GM12878 (cell line): Measurements from ENCODE around the gene SUMF2. TPM values are rescaled to one million over a fixed set of nuclear protein-coding genes. Genes with fewer than 3 reads are reported as not detected.

Experiments
- ATF3 ChIP-seq: IDR thresholded peaks from 2 replicates; pipeline ENCODE4 v1.6.1; 2011; ENCODE audit warnings: low read depth, mild to moderate bottlenecking, low read length, moderate library complexity, borderline replicate concordance; ENCODE audit errors: extremely low read depth
- BHLHE40 ChIP-seq, 2 experiments: fragments of 450-650 bp in 1 of 2; IDR thresholded peaks; 2 replicates each; pipeline ENCODE4 v1.6.1; 2011 to 2017; ENCODE audit warnings: low read depth in 2 of 2, borderline replicate concordance in 1 of 2, improper control_type of control experiment in 1 of 2, low read length in 1 of 2, mild to moderate bottlenecking in 1 of 2
- CBFB ChIP-seq: IDR thresholded peaks from 2 replicates; pipeline ENCODE4 v1.6.1; 2016; ENCODE audit warnings: antibody characterized with exemption, low read depth
- CUX1 ChIP-seq: IDR thresholded peaks from 2 replicates; pipeline ENCODE4 v1.6.1; 2012; ENCODE audit warnings: improper control_type of control experiment, low read depth, low read length; ENCODE audit not compliant: insufficient replicate concordance
- FOS ChIP-seq: IDR thresholded peaks from 3 replicates; pipeline ENCODE4 v1.6.1; 2011; ENCODE audit warnings: borderline replicate concordance; ENCODE audit not compliant: insufficient read length; ENCODE audit errors: extremely low read depth
- FOXK2 ChIP-seq: fragments of 450-650 bp; IDR thresholded peaks from 2 replicates; pipeline ENCODE4 v1.6.1; 2017; ENCODE audit warnings: mild to moderate bottlenecking, moderate library complexity
- HDAC6 ChIP-seq: fragments of 200-600 bp; sonication (generic); IDR thresholded peaks from one replicate; pipeline ENCODE4 v1.8.0; 2017; ENCODE audit warnings: antibody characterized with exemption; ENCODE audit not compliant: unreplicated experiment
- IRF5 ChIP-seq: fragments of 450-650 bp; IDR thresholded peaks from 2 replicates; pipeline ENCODE4 v1.6.1; 2017; ENCODE audit warnings: borderline replicate concordance
- MEF2B ChIP-seq: fragments of 450-650 bp; IDR thresholded peaks from 2 replicates; pipeline ENCODE4 v1.6.1; 2018; ENCODE audit warnings: mild to moderate bottlenecking, moderate library complexity; ENCODE audit not compliant: partially characterized antibody, poor library complexity, severe bottlenecking
- MXI1 ChIP-seq: fragments of 150-350 bp; IDR thresholded peaks from 2 replicates; pipeline ENCODE4 v1.6.1; 2011; ENCODE audit warnings: low read depth, mild to moderate bottlenecking, inconsistent platforms, low read length, improper control_type of control experiment
- MYB ChIP-seq: fragments of 150-350 bp; IDR thresholded peaks from 2 replicates; pipeline ENCODE4 v1.6.1; 2014; ENCODE audit warnings: mild to moderate bottlenecking, low read depth, low read length, borderline replicate concordance
- NFYB ChIP-seq: IDR thresholded peaks from 2 replicates; pipeline ENCODE4 v1.6.1; 2011; ENCODE audit warnings: low read depth, mild to moderate bottlenecking, low read length, improper control_type of control experiment, moderate library complexity; ENCODE audit not compliant: insufficient read depth
- NR2C1 ChIP-seq: fragments of 450-650 bp; IDR thresholded peaks from 2 replicates; pipeline ENCODE4 v1.6.1; 2017; ENCODE audit warnings: antibody characterized with exemption, mild to moderate bottlenecking, moderate library complexity
- POLR2AphosphoS2 ChIP-seq: IDR thresholded peaks from 2 replicates; pipeline ENCODE4 v1.6.1; 2011; ENCODE audit warnings: low read depth, mild to moderate bottlenecking, low read length, improper control_type of control experiment, moderate library complexity
- POLR2AphosphoS5 ChIP-seq: IDR thresholded peaks from 2 replicates; pipeline ENCODE4 v1.6.1; 2011; ENCODE audit warnings: mild to moderate bottlenecking, low read length, inconsistent platforms
- RBBP5 ChIP-seq: fragments of 200-600 bp; sonication (generic); conservative IDR thresholded peaks from 2 replicates; pipeline ENCODE4 v1.6.1; 2016
- TAF1 ChIP-seq: IDR thresholded peaks from 2 replicates; pipeline ENCODE4 v1.6.1; 2011; ENCODE audit warnings: mild to moderate bottlenecking, low read depth, low read length, borderline replicate concordance
- YY1 ChIP-seq: IDR thresholded peaks from 2 replicates; pipeline ENCODE4 v1.6.1; 2011; ENCODE audit warnings: low read depth, mild to moderate bottlenecking, low read length
- ZNF24 ChIP-seq: fragments of 450-650 bp; IDR thresholded peaks from 2 replicates; pipeline ENCODE4 v1.6.1; 2017; ENCODE audit warnings: antibody characterized with exemption, mild to moderate bottlenecking
- ZSCAN29 ChIP-seq: fragments of 450-650 bp; IDR thresholded peaks from 2 replicates; pipeline ENCODE4 v1.6.1; 2017; ENCODE audit warnings: mild to moderate bottlenecking, moderate library complexity
- polyA plus RNA-seq, 11 experiments: library from polyadenylated mRNA; depleted of rRNA in 4 of 11; unstranded in 6 of 11; stranded (reverse) in 5 of 11; fragments of >200 nt; fragmentation: Nextera tagmentation in 4 of 11; fragmentation: Illumina TruSeq in 1 of 11; extraction: Ambion mirVana in 4 of 11; extraction: Trizol in 1 of 11; gene quantifications; 1 replicate in 1 of 11; 2 replicates in 10 of 11; pipeline versions ENCODE4 v1.2.1 to v1.2.3, GENCODE V29; 2011 to 2016; ENCODE audit warnings: inconsistent platforms in 2 of 11, missing spikeins in 2 of 11, low read depth in 1 of 11
- total RNA-seq, 4 experiments: library from RNA; depleted of rRNA in 3 of 4; stranded (reverse); fragments of >200 nt in 3 of 4; fragmentation: Illumina TruSeq in 1 of 4; extraction: Trizol in 1 of 4; gene quantifications; 2 replicates each; pipeline versions ENCODE4 v1.2.1 to v1.2.3, GENCODE V29; 2013 to 2021
- TF ChIP-seq, protein P1 (sequence below): IDR thresholded peaks from 2 replicates; pipeline ENCODE4 v1.6.1; 2012; ENCODE audit warnings: low read length, inconsistent platforms

The SUMF2 gene
- total and polyA plus RNA-seq, 10 of the 15 experiments (the other 5 are each of a cell fraction or from before 2014, with no cell fraction given) = 39.9 to 106 (median 71.7) TPM

DNA sequence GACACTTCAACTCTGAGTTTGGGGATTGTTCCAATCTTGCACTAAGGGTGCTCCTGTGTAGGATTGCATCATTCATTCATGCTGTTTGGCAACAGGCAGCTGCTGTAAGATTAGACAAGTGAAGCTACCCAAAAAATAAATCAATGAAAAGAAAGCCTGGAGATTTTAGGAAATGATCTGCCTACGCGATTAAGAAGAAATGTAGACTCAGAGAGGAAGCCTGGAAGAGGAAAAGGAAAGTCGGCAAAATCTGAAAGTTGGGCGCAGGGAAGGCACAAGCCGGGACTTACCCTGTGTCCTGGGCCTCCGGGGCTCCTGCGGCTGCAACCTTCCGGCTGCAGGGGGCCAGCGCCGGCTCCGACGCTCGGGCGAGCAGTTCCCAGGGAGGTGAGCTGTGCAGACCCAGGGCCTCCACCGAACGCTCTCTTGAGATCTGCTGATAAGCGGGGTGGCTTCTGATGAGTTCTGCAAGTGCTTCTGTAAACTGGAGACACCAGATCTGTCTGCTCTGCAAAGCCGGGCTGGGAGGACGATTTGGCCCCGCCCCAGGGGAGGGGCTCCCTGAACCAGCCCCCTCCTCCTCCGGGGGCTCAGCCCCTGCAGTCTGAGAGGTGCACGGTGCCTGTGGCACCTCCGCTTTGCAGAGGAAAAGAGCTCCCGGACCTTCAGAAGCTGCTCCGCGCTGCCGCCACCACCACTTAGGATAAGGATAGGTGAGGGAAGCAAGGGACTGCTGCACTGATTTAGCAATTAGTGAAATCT is 30.2 kb upstream of the SUMF2 start (continued):
- peak; percentile 63; the same call in 1 of the 2 replicates for TF ChIP-seq TAF1
- no peak for TF ChIP-seq FOS
- TF ChIP-seq MXI1 = no peak
- TF ChIP-seq ZSCAN29 = no peak
- TF ChIP-seq CBFB = no peak
- TF ChIP-seq RBBP5 = 0 out of 2 replicates have a peak, but pooled peaks have one; percentile 56
- TF ChIP-seq MEF2B = no peak
- TF ChIP-seq ZNF24 = peak; percentile 86
- no peak for TF ChIP-seq CUX1
- no peak for TF ChIP-seq POLR2AphosphoS2
- TF ChIP-seq NR2C1 = no peak
- no peak for TF ChIP-seq IRF5
- no peak for TF ChIP-seq ATF3
- TF ChIP-seq YY1 = 0 out of 2 replicates have a peak, but pooled peaks have one; percentile 12
- TF ChIP-seq POLR2AphosphoS5 = peak; percentile 47; the same call in 1 of the 2 replicates
- TF ChIP-seq NFYB = no peak
- TF ChIP-seq HDAC6 = no peak
- no peak for TF ChIP-seq MYB
- TF ChIP-seq FOXK2 = no peak
- TF ChIP-seq BHLHE40 (IDR thresholded peaks at IDR 0.05; ENCODE audit: borderline replicate concordance in 1 of 2, low read depth in 2 of 2, low read length in 1 of 2) = peak in 1 of 2 experiments; percentile 38; a peak in 1 of 4 replicates
- TF ChIP-seq, protein P1, sequence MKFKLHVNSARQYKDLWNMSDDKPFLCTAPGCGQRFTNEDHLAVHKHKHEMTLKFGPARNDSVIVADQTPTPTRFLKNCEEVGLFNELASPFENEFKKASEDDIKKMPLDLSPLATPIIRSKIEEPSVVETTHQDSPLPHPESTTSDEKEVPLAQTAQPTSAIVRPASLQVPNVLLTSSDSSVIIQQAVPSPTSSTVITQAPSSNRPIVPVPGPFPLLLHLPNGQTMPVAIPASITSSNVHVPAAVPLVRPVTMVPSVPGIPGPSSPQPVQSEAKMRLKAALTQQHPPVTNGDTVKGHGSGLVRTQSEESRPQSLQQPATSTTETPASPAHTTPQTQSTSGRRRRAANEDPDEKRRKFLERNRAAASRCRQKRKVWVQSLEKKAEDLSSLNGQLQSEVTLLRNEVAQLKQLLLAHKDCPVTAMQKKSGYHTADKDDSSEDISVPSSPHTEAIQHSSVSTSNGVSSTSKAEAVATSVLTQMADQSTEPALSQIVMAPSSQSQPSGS = no peak
